Prostate gland (tissue), 2 donors: ENCODE measurements around the gene AHNAK2.

Source experiments
- POLR2A ChIP-seq: fragments of 450-650 bp; IDR thresholded peaks from one replicate; pipeline ENCODE4 v1.6.1; 2016; ENCODE audit warnings: antibody characterized with exemption, mild to moderate bottlenecking
- POLR2AphosphoS5 ChIP-seq: sonication (generic); formaldehyde crosslinking; IDR thresholded peaks from one replicate; pipeline ENCODE4 v1.6.1; 2017; ENCODE audit warnings: antibody characterized with exemption
- TF ChIP-seq, protein P1 (sequence below), 4 experiments: fragments of 200-600 bp in 2 of 4; fragments of 450-650 bp in 2 of 4; sonication (generic) in 2 of 4; IDR thresholded peaks; 1 replicate in 3 of 4; 2 replicates in 1 of 4; pipeline ENCODE4 v1.5.1; 2016 to 2019; ENCODE audit warnings: antibody characterized with exemption in 4 of 4, mild to moderate bottlenecking in 2 of 4, moderate library complexity in 2 of 4

DNA sequence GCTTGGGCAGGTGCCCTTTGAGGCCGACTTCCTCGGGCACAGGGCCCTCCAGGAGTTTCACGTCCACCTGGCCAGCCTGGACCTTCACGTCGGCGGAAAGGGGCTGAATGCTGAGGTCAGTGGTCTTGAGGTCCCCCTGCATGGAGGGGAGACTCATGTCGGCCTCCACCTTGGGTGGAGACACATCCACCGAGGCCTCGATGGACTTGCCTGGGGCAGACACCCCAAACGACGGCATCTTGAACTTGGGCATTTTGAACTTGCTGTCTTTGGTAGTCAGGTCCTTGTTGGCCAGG, 29.5 kb downstream of the AHNAK2 start:
- TF ChIP-seq, protein P1, sequence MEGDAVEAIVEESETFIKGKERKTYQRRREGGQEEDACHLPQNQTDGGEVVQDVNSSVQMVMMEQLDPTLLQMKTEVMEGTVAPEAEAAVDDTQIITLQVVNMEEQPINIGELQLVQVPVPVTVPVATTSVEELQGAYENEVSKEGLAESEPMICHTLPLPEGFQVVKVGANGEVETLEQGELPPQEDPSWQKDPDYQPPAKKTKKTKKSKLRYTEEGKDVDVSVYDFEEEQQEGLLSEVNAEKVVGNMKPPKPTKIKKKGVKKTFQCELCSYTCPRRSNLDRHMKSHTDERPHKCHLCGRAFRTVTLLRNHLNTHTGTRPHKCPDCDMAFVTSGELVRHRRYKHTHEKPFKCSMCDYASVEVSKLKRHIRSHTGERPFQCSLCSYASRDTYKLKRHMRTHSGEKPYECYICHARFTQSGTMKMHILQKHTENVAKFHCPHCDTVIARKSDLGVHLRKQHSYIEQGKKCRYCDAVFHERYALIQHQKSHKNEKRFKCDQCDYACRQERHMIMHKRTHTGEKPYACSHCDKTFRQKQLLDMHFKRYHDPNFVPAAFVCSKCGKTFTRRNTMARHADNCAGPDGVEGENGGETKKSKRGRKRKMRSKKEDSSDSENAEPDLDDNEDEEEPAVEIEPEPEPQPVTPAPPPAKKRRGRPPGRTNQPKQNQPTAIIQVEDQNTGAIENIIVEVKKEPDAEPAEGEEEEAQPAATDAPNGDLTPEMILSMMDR (IDR thresholded peaks at IDR 0.05): no peak
- no peak for TF ChIP-seq POLR2A
- TF ChIP-seq POLR2AphosphoS5: no peak
